NCI-H1092 treated with DMSO at 0.1 percent for 48 hours (cell line): ENCODE measurements around the gene RRBP1.
"Not testable (repeated sequence)": the region's sequence is repeated elsewhere in the genome, so short reads cannot be mapped to it uniquely, and the experiment has no call there.

Source experiments
- DNase-seq: peaks from one replicate; lab custom pipeline; 2025; lab: John Stamatoyannopoulos, UW

RRBP1 gene

GRCh38 chr20:17709361-17710293, 27.6 kb upstream of the RRBP1 start:
- no peak for DNase-seq

DNA sequence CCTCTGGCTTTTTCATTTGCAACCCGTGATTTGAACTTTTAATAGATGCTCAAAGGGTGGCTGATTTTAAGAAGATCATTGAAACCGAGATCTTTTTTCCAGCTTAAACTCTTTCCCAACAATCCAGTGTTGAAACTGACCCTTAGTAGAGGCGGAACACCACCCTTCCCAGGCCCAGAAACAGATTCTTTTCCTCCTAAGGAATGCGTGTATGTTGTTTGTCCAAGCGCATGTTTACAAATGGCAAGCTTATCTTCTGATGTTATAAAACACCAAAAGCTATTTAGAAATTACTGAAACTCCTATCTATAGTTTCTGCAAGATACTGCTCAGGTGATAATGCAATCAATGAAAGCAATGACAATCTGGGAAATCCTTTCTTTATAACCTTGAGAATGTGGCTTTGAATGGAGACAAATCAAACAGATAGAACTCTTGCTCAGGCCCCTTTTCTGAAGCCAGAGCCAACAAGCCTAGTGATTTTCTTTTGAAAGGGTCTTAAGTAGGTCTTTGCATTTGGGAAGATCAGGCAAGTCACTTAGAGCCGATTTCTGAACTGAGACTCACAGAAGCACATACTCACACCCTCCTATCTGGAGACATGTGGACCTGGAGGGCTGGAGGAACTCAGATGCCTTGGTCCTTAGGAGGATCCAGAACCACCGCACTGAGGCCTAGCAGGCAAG, 26.8 kb upstream of the RRBP1 start:
- DNase-seq, result no peak

DNA sequence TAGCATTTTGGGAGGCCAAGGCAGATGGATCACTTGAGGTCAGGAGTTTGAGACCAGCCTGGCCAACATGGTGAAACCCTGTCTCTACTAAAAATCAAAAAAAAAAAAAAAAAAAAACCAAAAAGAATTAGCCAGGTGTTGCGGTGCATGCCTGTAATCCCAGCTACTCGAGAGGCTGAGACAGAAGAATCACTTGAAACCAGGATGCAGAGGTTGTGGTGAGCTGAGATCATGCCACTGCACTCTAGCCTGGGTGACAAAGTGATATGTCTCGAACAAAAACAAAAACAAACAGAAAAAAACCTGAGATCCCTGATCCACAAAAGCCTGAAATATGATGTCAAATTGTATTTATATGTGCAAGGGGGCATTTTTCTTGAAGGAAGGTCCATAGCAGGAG, 25.9 kb upstream of the RRBP1 start:
- not testable (repeated sequence) for DNase-seq

DNA sequence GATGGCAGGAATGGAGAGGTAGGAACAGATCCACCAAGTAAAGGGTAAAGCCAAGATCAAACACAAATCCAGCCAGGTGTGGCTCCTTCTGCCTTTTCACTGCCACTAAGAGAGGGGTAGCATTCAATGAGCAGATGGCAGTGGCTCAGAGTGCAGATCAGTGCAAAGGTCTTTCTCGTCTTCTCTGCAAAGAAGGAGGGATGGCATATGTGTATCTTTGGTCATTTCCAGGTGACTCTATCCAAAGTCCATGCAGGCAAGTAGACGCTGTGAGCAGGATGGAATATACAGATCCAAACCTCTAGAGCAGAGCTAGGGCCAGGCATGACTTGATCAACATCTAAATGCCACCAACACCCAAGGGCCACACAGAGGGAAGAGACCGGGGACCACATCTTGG, 24.6 kb upstream of the RRBP1 start:
- no peak for DNase-seq

DNA sequence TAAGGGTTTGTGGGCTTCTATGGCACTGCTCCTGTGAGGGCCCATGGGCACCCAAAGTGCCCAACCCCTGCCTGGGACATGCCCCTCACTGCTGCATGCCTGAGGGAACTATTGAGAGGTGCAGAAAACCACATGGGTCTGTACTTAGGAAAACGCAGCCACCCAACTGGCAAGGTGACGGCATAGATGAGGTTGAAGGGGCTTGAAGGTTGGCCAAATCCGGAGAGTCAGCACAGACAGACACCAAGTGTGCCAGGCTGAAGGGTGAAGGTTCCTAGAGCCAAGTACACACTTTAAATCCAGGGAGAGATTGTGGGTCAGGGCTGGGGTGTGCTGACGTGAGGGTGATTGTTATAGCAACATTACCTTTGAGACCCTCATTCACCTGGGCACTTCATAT, 23.9 kb upstream of the RRBP1 start:
- no peak for DNase-seq

DNA sequence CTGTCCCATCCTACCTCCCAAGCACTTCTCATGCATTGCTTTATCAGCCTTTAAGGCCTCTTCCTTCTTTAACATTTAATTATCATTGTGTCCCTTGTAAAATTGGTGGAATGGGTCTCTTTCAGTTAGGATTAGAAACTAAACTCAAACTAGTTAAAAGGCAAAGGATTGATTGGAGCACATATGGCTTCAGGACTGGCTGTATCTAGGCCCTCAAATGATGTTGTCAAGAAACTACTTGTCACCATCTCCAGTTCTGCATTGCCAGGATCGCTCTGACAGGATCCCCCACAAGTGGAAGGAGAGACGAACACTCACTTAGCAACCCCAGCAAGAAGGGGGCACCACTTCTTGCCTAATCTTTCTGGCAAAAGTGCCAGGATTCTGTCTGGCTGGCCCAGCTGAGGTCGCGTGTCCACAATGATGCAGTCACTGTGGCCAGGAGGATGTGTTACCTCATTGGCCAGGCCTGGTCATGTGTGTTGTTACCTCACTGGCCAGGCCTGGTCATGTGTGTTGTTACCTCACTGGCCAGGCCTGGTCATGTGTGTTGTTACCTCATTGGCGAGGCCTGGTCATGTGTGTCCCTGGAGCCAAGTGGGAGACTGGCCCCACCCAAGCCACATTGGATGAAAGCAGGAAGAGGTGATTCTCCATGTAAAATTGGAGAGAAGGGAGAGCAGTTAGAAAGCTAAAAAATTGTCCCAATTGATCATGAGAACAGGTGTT, 22.7 kb upstream of the RRBP1 start:
- no peak for DNase-seq

DNA sequence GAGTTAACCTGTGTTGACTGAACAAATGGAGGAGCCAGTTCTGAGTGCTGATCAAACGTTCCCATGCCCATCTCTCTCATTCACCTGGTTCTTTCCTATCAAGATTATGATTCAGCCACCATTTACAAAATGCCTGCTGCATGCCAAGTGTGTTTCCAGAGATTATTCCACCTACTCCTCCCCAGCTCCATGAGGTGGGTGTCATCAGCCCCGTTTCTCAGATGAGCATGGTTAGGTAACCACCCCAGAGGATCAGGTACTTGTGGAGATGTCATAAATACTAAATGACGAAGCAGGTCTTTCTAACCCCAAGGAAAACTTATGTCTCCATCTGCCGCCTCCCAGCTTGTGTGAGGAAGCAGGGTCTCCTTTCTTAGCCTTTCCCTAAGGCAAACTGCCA, 19.8 kb upstream of the RRBP1 start:
- DNase-seq, result no peak

DNA sequence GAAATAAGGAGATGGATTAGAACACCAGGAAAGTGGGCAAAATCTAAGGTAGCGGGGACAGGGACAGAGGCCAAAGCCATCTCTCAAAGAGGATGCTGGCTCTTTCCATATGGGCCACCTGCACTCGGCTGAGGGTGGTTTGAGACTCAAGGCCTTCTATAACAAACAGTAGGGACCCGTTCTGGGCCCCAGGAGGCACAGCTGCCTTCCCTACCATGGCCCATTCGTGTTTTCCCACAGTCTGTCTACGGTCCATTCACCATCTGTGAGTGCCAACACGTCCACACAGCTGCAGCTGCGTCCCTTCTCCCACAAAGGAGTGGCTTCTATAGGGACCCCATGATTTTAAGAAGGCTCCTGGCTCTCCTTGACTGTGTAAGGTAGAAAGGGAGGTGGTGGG, 18.6 kb upstream of the RRBP1 start:
- no peak for DNase-seq

- no peak for DNase-seq
Observed at GRCh38 chr20:17699931-17700351, 17.9 kb upstream of the RRBP1 start, which contains the start of gene BANF2. BANF2 (plus strand) TSS chr20:17699966; CDS start chr20:17725026, 25,060 bp downstream.

- DNase-seq, result peak; percentile 37
Observed at GRCh38 chr20:17698384-17698783, 16.3 kb upstream of the RRBP1 start.

DNA sequence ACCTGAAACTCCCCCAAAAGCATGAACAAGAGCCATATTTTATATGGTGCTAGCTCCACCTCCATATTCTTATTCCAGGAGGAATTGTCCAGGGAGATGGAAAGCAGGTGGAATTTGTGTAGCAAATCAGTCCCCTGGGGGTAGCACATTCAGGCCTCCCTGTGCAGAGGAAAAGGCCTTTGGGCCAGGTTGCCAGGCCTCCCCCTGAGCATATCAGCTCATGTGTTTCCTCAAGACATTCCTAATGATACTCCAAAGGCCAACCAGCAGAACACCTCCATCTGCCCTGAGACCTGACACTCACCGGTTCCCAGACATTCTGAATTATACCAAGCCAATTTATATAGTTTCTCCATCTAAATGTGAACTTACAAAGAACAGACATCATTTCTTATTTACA, 15.1 kb upstream of the RRBP1 start:
- no peak for DNase-seq

DNA sequence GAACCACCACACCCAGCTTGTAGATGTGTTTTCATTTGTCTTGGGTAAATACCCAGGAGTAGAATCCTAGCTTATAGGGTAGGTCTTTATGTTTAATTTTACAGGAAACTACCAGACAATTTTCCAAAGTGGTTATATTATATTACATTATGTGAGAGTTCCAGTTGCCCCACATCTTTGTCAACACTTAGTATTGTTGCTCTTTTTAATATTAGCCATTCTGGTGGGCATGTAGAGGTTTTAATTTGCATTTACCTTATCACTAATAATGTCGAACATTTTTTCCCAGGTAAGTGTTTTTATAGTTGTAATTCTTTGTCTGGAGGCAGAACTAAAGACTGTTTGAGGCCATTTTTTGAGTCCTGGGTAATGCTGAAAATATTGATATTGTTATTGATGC, 14.2 kb upstream of the RRBP1 start:
- DNase-seq, result no peak

DNA sequence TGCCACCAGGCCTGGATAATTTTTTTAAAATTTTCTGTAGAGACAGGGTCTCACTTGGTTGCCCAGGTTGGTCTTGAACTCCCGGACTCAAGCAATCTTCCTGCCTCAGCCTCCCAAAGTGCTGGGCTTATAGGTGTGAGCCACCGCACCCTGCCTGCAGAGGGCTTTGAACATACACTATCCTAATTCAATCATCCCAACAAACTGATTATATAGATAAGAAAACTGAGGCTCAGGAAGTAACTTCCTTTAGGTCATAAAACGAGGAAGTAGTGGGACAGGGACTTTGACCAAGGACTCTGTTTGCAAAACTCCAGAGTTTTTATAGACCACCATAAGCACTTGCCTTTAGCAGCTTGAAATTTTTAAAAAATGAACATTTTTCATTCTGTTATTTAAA, 12.7 kb upstream of the RRBP1 start:
- no peak for DNase-seq

DNA sequence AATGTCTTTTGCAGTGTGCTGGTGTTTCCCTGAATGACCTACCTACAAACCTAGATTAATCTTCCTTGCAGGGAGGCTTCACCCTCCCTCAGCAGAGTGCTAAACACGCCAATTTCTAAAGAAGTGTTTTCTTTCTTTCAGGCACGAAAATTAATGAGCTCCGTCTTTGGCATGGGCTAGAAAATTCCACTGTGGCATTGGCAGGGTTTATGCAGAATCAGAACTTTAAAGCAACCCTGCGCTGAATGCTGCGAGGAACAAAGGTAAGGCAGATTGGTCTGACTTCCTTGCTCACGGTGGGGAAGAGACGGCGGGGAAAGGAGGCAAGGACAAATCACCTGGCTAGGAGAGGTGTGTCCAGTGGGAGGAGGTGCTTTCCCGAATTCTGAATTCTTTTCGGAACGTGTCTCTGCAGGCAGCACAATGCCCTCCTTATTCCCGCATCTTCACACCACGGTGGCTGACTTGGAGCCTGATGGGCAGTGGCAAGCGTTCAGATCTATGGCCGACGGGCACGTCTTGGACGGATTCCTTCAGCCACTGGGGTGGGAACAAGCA, 11.5 kb upstream of the RRBP1 start:
- DNase-seq, result no peak

GRCh38 chr20:17691758-17692157, 9.7 kb upstream of the RRBP1 start:
- DNase-seq, result no peak

DNA sequence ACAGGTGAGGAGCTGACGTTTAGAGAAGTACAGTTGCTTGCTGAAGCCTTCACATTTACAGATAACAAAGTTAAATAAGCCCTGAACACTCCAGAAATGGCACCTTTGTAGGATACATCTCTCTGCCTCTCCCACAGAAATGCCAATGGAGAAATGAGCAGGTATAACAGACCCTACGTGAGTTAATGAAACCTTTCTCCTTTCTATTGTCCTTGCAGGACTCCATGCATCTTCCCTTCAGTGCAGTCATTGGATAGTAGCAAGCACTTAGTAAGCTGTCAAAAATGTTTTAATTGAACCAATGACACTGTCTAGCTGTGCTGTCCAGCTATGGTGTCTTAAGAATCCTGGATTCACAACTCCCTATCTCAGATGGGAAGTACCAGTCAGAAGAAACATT, 8.1 kb upstream of the RRBP1 start:
- no peak for DNase-seq

DNA sequence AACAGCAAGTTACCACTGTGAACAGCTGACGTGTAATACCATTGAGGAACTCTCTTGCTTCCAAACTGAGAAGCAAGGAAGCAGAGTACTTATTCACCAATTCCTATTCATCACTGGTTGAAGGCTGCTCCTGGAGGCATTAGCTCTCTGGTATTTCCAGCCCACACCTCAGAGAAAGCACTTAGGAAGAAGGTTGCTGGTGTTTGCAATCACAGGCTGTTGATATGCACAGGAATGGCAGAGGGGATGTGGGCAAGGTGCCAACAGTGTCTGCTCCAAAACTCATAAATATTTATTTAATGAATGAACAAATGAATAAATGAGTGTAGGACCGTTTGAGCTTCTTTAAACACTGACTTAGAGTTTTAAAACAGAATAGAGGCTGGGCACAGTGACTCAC, 6.9 kb upstream of the RRBP1 start:
- DNase-seq, result no peak

GRCh38 chr20:17687800-17688199, 5.8 kb upstream of the RRBP1 start:
- DNase-seq, result no peak

- no peak for DNase-seq
Observed at GRCh38 chr20:17685168-17685567, 3.1 kb upstream of the RRBP1 start.

DNA sequence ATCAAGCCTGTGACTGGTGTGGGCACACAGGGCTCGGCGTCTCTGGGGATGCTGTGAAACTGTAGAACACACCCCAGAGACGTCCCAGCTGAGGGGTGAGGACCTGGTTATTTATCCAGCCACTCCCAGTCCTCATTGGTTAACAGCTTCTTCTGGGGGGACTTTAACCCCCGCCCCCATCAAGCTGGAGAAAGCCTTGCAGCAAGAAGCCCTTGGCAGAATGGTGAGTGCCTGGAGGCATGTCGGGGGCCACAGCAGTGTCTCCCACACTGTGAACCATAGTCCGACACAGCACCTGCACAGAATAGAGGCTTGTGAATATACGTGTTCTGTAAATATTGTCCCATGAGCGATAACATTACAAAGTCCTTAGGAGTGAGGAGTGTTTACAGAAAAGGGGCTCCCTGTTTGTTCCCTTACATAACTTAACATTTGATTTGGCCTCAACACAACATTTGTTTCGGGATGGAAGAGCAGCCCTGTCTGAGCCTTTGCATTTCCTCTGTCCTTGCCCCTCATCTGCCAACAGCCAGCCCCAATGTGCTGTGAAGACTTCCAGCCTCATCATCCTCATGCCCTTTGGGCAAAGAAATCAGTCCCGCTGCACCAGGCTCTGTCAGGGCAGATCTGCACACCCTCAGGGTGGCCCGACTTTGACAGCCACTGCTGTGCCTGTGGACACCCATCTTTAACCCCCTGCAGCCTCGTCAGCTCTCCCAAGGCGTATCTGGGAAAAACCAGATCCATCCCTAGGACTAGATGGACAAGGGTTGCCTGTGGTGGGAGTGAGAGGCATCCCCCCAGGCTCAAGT, 2.2 kb upstream of the RRBP1 start:
- no peak for DNase-seq
